OCI-LY3 (cell line): ENCODE results near the gene ARID3B.
"Not testable (repeated sequence)": the region's sequence is repeated elsewhere in the genome, so short reads cannot be mapped to it uniquely, and the experiment has no call there.

Experiments used
- H2AFZ ChIP-seq: fragments of 200-600, 300-600 bp; shearing (Covaris generic); 2 replicates; pipeline ENCODE4 v1.6.0; 2014; ENCODE audit warnings: antibody characterized with exemption, low read depth, low read length
- H3K27ac ChIP-seq: fragments of 200-600, 300-600 bp; sonication (generic); 2 replicates; pipeline ENCODE4 v1.5.1; 2014; ENCODE audit warnings: mild to moderate bottlenecking, low read length, moderate library complexity, mixed read lengths
- H3K27me3 ChIP-seq: fragments of 200-600, 300-600 bp; sonication (generic); 2 replicates; pipeline ENCODE4 v1.6.1; 2014; ENCODE audit warnings: low read depth, low read length, mixed read lengths
- H3K36me3 ChIP-seq: fragments of 200-600, 300-600 bp; sonication (generic); replicated peaks from 2 replicates; pipeline ENCODE3; 2014; ENCODE audit warnings: low read depth, low read length, mixed read lengths
- H3K4me1 ChIP-seq: fragments of 300-600, 200-600 bp; sonication (generic); 2 replicates; pipeline ENCODE4 v1.6.1; 2014; ENCODE audit warnings: low read length, mixed read lengths
- H3K4me2 ChIP-seq: fragments of 200-600, 300-600 bp; sonication (generic); 2 replicates; pipeline ENCODE4 v1.6.1; 2014; ENCODE audit warnings: low read length, mixed read lengths
- H3K4me3 ChIP-seq: fragments of 300-600, 200-600 bp; sonication (generic); 2 replicates; pipeline ENCODE4 v1.5.1; 2014; ENCODE audit warnings: antibody characterized with exemption, mild to moderate bottlenecking, low read length, moderate library complexity
- H3K79me2 ChIP-seq: fragments of 300-600, 200-600 bp; shearing (Covaris generic); 2 replicates; pipeline ENCODE4 v1.6.1; 2014; ENCODE audit warnings: mild to moderate bottlenecking, low read length, mixed read lengths
- H3K9ac ChIP-seq: fragments of 300-600, 200-600 bp; shearing (Covaris generic); 2 replicates; pipeline ENCODE4 v1.6.0; 2014; ENCODE audit warnings: mild to moderate bottlenecking, low read length, moderate library complexity
- H3K9me3 ChIP-seq: fragments of 200-600, 300-600 bp; shearing (Covaris generic); 2 replicates; pipeline ENCODE4 v1.6.1; 2014; ENCODE audit warnings: low read length, mixed read lengths; ENCODE audit not compliant: insufficient read depth
- H4K20me1 ChIP-seq: fragments of 200-600, 300-600 bp; sonication (generic); 2 replicates; pipeline ENCODE4 v1.6.1; 2016; ENCODE audit warnings: low read length, mixed read lengths; ENCODE audit not compliant: insufficient read depth
- EZH2phosphoT487 ChIP-seq: fragments of 200-600 bp; shearing (Covaris generic); IDR thresholded peaks from 2 replicates; pipeline ENCODE4 v1.6.1; 2018; ENCODE audit warnings: antibody characterized with exemption, mixed run types, low read depth
- TF ChIP-seq, protein P1 (sequence below): fragments of 200-600, 300-600 bp; sonication (generic); IDR thresholded peaks from 2 replicates; pipeline ENCODE4 v1.5.1; 2014; ENCODE audit warnings: antibody characterized with exemption, low read length, low read depth

Gene ARID3B

DNA sequence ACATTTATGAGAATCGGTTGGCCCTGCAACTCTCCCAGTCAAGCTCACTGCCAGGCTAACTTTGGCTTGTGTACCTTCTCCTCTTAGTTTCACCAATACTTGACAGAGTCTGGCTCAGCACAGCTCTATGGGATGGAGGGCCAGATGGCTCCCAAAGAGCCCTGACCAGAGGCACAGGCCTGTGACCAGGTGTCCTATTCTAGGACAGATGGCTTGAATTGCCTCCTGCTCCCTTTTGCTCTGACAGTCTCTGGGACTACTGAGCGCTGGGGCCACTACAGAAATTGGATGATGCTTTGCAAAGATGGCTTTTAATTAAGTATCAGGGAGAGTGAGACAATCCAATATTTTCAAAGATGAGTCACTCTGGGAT lies 10.3 kb upstream of the ARID3B start:
- H3K4me2 ChIP-seq, result no peak overlapping the region

DNA sequence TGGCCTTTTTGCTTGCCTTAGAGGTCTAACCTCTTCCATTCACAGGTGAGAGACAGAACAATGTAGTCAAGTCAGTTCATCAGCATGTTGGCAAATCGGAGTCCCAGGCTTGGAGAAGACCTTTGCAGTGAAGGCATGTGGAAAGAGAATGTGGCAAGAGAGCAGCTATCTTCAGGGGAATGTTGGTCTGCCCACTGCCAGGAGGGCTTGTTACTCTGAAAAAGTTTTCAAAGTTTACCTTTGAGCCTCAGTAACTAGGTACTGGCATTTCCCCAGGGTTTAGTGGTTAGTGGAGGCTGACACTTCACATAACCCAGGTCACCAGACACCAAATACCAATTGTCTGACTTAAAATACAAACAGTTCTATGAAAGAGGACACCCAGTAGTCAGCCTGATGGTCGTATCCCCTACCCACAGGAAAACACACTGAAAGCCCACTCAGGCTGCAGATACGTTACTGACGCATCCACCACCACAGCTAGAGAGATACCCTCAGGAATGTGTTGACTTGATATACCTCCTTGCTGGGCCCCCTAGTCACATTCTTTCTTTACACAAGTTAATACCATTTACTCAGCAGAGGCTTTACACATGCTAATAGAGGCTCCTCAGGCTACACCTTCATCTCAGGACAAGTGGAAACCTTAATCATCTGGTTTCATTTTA lies 9.7 kb upstream of the ARID3B start:
- Histone ChIP-seq H3K27me3 (no peaks in the 10 kb centered on the region), H3K36me3 (no peaks in the 10 kb centered on the region), H3K9me3 (no peaks in the 10 kb centered on the region), H3K4me2 (no peak overlapping the region), H3K27ac (no peak overlapping the region), H3K79me2 (no peaks in the 10 kb centered on the region), H3K9ac (no peak overlapping the region), H2AFZ (no peak overlapping the region), H3K4me3 (no peak overlapping the region), H3K4me1 (peaks cover 5% of the 10 kb centered on the region), H4K20me1 (no peaks in the 10 kb centered on the region)
- no peak for TF ChIP-seq EZH2phosphoT487

More for the DNA sequence above, 10.3 kb upstream of the ARID3B start:
- no peak overlapping the region for H2AFZ ChIP-seq
- no peaks in the 10 kb centered on the region for H4K20me1 ChIP-seq
- no peak overlapping the region for H3K27ac ChIP-seq
- H3K4me1 ChIP-seq, result peaks cover 5% of the 10 kb centered on the region
- H3K27me3 ChIP-seq, result no peaks in the 10 kb centered on the region
- no peaks in the 10 kb centered on the region for H3K9me3 ChIP-seq
- H3K79me2 ChIP-seq, result no peaks in the 10 kb centered on the region
- no peak for TF ChIP-seq EZH2phosphoT487
- TF ChIP-seq, protein P1, sequence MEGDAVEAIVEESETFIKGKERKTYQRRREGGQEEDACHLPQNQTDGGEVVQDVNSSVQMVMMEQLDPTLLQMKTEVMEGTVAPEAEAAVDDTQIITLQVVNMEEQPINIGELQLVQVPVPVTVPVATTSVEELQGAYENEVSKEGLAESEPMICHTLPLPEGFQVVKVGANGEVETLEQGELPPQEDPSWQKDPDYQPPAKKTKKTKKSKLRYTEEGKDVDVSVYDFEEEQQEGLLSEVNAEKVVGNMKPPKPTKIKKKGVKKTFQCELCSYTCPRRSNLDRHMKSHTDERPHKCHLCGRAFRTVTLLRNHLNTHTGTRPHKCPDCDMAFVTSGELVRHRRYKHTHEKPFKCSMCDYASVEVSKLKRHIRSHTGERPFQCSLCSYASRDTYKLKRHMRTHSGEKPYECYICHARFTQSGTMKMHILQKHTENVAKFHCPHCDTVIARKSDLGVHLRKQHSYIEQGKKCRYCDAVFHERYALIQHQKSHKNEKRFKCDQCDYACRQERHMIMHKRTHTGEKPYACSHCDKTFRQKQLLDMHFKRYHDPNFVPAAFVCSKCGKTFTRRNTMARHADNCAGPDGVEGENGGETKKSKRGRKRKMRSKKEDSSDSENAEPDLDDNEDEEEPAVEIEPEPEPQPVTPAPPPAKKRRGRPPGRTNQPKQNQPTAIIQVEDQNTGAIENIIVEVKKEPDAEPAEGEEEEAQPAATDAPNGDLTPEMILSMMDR, result no peak
- H3K36me3 ChIP-seq, result no peaks in the 10 kb centered on the region
- no peak overlapping the region for H3K4me3 ChIP-seq
- H3K9ac ChIP-seq, result no peak overlapping the region

DNA sequence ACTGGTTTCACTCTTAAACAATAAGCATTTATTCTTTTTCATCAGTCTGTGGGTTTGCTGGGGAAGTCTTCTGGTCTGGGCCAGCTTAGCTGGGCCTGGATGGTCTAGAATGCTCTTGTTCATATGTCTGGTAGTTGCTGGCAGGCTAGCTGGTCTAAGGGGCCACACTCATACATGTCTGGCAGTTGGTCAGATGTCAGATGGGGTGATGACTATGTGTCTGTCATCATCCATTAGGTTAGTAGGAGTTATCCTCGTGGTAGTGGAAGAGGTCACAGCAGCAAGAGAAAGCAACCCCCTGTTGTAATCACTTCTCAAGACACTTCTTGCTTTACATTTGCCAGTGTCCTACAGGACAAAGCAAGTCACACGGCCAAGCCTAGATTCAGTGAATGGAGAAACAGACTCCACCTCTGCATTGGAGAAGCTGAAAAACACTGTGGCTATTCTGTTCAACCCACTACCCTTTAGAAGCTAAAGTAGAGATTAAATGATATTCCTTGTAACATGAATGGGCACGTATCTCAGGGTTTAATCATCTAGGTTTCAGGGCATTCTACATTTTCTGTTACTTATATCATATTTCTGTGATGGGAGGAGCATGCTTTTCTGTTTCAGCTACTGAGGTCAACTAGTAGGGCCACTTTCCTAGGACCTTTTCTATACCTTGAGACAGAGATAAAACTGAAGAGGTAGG lies 5.5 kb upstream of the ARID3B start:
- Histone ChIP-seq H3K4me2 (no peak overlapping the region), H3K36me3 (no peaks in the 10 kb centered on the region)
- TF ChIP-seq, protein P1, result no peak
- TF ChIP-seq EZH2phosphoT487, result no peak

DNA sequence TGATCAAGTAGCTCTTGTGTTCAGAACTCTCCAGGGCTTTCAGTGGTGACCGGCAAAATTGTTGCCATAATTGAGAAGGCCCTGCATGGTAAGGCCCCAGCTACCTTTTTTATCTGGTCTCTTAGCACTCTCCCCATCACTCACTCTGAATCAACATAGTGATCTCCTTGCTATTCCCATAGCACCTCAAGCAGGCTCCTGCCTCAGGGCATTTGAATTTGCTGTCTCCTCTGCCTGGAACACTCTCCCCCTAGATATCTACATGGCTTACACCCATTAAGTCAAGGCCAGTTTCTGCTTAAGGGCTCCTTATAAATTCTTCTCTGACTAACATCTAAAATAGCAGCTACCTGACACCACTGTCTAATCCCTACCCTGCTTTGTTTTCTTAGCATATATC lies 3.3 kb upstream of the ARID3B start:
- Histone ChIP-seq H3K4me3 (no peak overlapping the region), H3K36me3 (peaks cover 5% of the 10 kb centered on the region), H4K20me1 (peaks cover 8% of the 10 kb centered on the region), H3K27ac (no peak overlapping the region), H3K79me2 (peaks cover 31% of the 10 kb centered on the region), H3K4me2 (no peak overlapping the region), H3K4me1 (peaks cover 9% of the 10 kb centered on the region), H3K9ac (no peak overlapping the region), H3K27me3 (no peaks in the 10 kb centered on the region), H2AFZ (no peak overlapping the region), H3K9me3 (no peaks in the 10 kb centered on the region)
- TF ChIP-seq EZH2phosphoT487, result no peak
- TF ChIP-seq, protein P1, result no peak

More for the DNA sequence above, 5.5 kb upstream of the ARID3B start:
- H3K27me3 ChIP-seq, result no peaks in the 10 kb centered on the region
- no peak overlapping the region for H3K27ac ChIP-seq
- H3K9ac ChIP-seq, result no peak overlapping the region
- no peak overlapping the region for H2AFZ ChIP-seq
- no peaks in the 10 kb centered on the region for H3K9me3 ChIP-seq
- peaks cover 7% of the 10 kb centered on the region; the same call in 1 of the 2 replicates for H3K4me1 ChIP-seq
- peaks cover 13% of the 10 kb centered on the region for H3K79me2 ChIP-seq
- H3K4me3 ChIP-seq, result no peak overlapping the region
- no peaks in the 10 kb centered on the region for H4K20me1 ChIP-seq

DNA sequence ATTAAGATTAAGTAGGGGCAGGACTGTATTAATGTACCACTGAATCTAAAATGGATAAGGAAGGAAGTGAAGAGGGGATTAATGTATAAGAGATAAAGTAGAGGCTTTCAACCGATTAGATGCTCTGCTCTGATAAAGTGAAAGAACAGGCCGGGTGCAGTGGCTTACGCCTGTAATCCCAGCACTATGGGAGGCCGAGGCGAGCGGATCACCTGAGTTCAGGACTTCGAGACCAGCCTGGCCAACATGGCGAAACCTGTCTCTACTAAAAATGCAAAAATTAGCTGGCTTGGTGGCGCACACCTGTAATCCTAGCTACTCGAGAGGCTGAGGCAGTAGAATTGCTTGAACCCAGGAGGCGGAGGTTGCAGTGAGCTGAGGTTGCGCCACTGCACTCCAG lies 1.5 kb upstream of the ARID3B start:
- H3K9ac ChIP-seq, H3K27ac ChIP-seq: not testable (repeated sequence)
- H3K4me3 ChIP-seq, result peak overlapping the region; percentile 86

More for the DNA sequence above, 1.5 kb upstream of the ARID3B start:
- peaks cover 25% of the 10 kb centered on the region for H4K20me1 ChIP-seq
- not testable (repeated sequence) for H3K36me3 ChIP-seq, H3K9me3 ChIP-seq, H2AFZ ChIP-seq, H3K27me3 ChIP-seq
- peak overlapping the region; percentile 82 for H3K4me2 ChIP-seq
- peaks cover 20% of the 10 kb centered on the region for H3K4me1 ChIP-seq
- peaks cover 49% of the 10 kb centered on the region for H3K79me2 ChIP-seq
